ENCODE results near the gene NRN1L.

NRN1L gene

GRCh38 chr16:67857547-67858233 is 27.0 kb upstream of the NRN1L start:
- H3F3A ChIP-seq (ENCODE audit: low read depth) = no peaks in the 10 kb centered on the region
- H3K4me3 ChIP-seq (ENCODE audit: low read length, poor library complexity, severe bottlenecking) = no peak overlapping the region
- H3K9ac ChIP-seq (ENCODE audit: low read depth, low read length, poor library complexity, severe bottlenecking) = no peak overlapping the region
- no peaks in the 10 kb centered on the region for H3K27me3 ChIP-seq (ENCODE audit: insufficient read depth, low read length, poor library complexity, severe bottlenecking)
- peaks cover 42% of the 10 kb centered on the region for H4K20me1 ChIP-seq (ENCODE audit: insufficient read depth, low read length, poor library complexity, severe bottlenecking)
- H3K79me2 ChIP-seq (ENCODE audit: insufficient read depth, low read length) = peaks cover 97% of the 10 kb centered on the region
- TF ChIP-seq CTCF (conservative IDR thresholded peaks at IDR 0.05; ENCODE audit: low read length) (no peak), EZH2phosphoT487 (IDR thresholded peaks at IDR 0.05; ENCODE audit: borderline replicate concordance) (no peak)
- H2AFZ ChIP-seq (ENCODE audit: low read length) = no peak overlapping the region
- H3K9me2 ChIP-seq (replicated peaks; ENCODE audit: low read depth, low read length) = no peaks in the 10 kb centered on the region
- H3K4me2 ChIP-seq (ENCODE audit: low read depth, low read length, poor library complexity, severe bottlenecking) = no peak overlapping the region
- peaks cover 11% of the 10 kb centered on the region for H3K4me1 ChIP-seq (ENCODE audit: insufficient read depth, low read length, poor library complexity, severe bottlenecking)
- H3K36me3 ChIP-seq (ENCODE audit: insufficient read depth, low read length) = peaks cover 22% of the 10 kb centered on the region; the same call in 1 of the 2 replicates
- no peaks in the 10 kb centered on the region for H3K9me3 ChIP-seq (ENCODE audit: insufficient read depth, low read depth, low read length)

GRCh38 chr16:67858500-67858899 is 26.2 kb upstream of the NRN1L start:
- TF ChIP-seq EZH2phosphoT487 (IDR thresholded peaks at IDR 0.05; ENCODE audit: borderline replicate concordance) (no peak), CTCF (conservative IDR thresholded peaks at IDR 0.05; ENCODE audit: low read length) (no peak)
- Histone ChIP-seq H3K36me3 (ENCODE audit: insufficient read depth, low read length) (peaks cover 22% of the 10 kb centered on the region; the same call in 1 of the 2 replicates), H3K79me2 (ENCODE audit: insufficient read depth, low read length) (peaks cover 96% of the 10 kb centered on the region), H3K4me3 (ENCODE audit: low read length, poor library complexity, severe bottlenecking) (no peak overlapping the region), H3K9me3 (ENCODE audit: insufficient read depth, low read depth, low read length) (no peaks in the 10 kb centered on the region), H3K9ac (ENCODE audit: low read depth, low read length, poor library complexity, severe bottlenecking) (no peak overlapping the region), H3K27me3 (ENCODE audit: insufficient read depth, low read length, poor library complexity, severe bottlenecking) (no peaks in the 10 kb centered on the region), H4K20me1 (ENCODE audit: insufficient read depth, low read length, poor library complexity, severe bottlenecking) (peaks cover 42% of the 10 kb centered on the region), H2AFZ (ENCODE audit: low read length) (no peak overlapping the region), H3K9me2 (replicated peaks; ENCODE audit: low read depth, low read length) (no peaks in the 10 kb centered on the region), H3K4me1 (ENCODE audit: insufficient read depth, low read length, poor library complexity, severe bottlenecking) (peaks cover 11% of the 10 kb centered on the region), H3K4me2 (ENCODE audit: low read depth, low read length, poor library complexity, severe bottlenecking) (no peak overlapping the region), H3F3A (ENCODE audit: low read depth) (no peaks in the 10 kb centered on the region)

GRCh38 chr16:67860589-67861398 is 23.9 kb upstream of the NRN1L start:
- H3K9ac ChIP-seq (ENCODE audit: low read depth, low read length, poor library complexity, severe bottlenecking) = no peak overlapping the region
- H3K4me1 ChIP-seq (ENCODE audit: insufficient read depth, low read length, poor library complexity, severe bottlenecking) = peaks cover 11% of the 10 kb centered on the region
- H4K20me1 ChIP-seq (ENCODE audit: insufficient read depth, low read length, poor library complexity, severe bottlenecking) = peaks cover 42% of the 10 kb centered on the region
- H3K9me2 ChIP-seq (replicated peaks; ENCODE audit: low read depth, low read length) = no peaks in the 10 kb centered on the region
- H3K9me3 ChIP-seq (ENCODE audit: insufficient read depth, low read depth, low read length) = no peaks in the 10 kb centered on the region
- H3K79me2 ChIP-seq (ENCODE audit: insufficient read depth, low read length) = peaks cover 82% of the 10 kb centered on the region
- no peaks in the 10 kb centered on the region for H3F3A ChIP-seq (ENCODE audit: low read depth)
- H3K4me2 ChIP-seq (ENCODE audit: low read depth, low read length, poor library complexity, severe bottlenecking) = no peak overlapping the region
- H2AFZ ChIP-seq (ENCODE audit: low read length) = no peak overlapping the region
- H3K36me3 ChIP-seq (ENCODE audit: insufficient read depth, low read length) = peaks cover 28% of the 10 kb centered on the region; the same call in 1 of the 2 replicates
- H3K27me3 ChIP-seq (ENCODE audit: insufficient read depth, low read length, poor library complexity, severe bottlenecking) = no peaks in the 10 kb centered on the region
- TF ChIP-seq CTCF (conservative IDR thresholded peaks at IDR 0.05; ENCODE audit: low read length) (no peak), EZH2phosphoT487 (IDR thresholded peaks at IDR 0.05; ENCODE audit: borderline replicate concordance) (no peak)
- H3K4me3 ChIP-seq (ENCODE audit: low read length, poor library complexity, severe bottlenecking) = no peak overlapping the region

Measured in Loucy (cell line).